Measurements from ENCODE around the gene MYT1.

MYT1 gene

GRCh38 chr20:64155258-64156135 is 8.8 kb upstream of the MYT1 start:
- no peak for ATAC-seq

DNA sequence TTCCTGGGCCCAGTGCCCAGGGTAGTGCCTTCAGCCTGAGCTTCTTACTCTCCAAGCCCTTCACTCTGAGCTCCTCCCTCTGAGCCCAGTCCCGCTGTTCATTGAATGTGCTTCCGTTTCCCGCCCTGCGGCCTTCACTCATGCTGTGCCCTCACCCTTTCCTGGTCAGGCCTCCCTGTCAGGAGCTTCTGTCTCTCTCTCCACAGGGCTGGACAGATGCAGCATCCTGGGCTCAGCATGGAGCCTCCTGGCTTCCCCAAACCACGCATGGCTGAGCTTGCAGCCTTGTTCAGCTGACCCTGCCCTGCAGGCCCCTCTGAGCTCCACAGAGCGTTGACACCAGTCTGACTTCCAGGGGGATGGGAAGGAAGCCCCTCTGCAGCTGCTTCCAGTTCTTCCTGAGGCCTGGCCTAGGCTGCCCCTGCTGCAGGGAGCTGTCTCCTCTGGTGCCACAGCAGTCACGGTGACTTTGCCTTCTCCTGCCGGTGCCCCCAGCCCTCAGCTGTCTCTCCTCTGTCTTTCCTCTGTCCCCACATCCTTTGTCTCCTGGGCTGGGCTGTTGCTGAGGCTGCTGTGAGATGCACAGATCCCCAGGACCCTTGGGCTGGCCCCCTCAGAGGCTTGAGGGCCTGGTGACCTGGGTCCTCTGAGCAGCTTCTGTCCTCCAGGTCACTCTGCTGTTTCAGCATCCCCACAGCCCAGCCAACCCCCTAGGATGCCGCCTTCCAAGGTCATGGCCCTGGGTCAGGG is 7.9 kb upstream of the MYT1 start:
- no peak for ATAC-seq

GRCh38 chr20:64156886-64157875 is 7.1 kb upstream of the MYT1 start:
- ATAC-seq = no peak

GRCh38 chr20:64157878-64158277 is 6.4 kb upstream of the MYT1 start:
- ATAC-seq = no peak

DNA sequence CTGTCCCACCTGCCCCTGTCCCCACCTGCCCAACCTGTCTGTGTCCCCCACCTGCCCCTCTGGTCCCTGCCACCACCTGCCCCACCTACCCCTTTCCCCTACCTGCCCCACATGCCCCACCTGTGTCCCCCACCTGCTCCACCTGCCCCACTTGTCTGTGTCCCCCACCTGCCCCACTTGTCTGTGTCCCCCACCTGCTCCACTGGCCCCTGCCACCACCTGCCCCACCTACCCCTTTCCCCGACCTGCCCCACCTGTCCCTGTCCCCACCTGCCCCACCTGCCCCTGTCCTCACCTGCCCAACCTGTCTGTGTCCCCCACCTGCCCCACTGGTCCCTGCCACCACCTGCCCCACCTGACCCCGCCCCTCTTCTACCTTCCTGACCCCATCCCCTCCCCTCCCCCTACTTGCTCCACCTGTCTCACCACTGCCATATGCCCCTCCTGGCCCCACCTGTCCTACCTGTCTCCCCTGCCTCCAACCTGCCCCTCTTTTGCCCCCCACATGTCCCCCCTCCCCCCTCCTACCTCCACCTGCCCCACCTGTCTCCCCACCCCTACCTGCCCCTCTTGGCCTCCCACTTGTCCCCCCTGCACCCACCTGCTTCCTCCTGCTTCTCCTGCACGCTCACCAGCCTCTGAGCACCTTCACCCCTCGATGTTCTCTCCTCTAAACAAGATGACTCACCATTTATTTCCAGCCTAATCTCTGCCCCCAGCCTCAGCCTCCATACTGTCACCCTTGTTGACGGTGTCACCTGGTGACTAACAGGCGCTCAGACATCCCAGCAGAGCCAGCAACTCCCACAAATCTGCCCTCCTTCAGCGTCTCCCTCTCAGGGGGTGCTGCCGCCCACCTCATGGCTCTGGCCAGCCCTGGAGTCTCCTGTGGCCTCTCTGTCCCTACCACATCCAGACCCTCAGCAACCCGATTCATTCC is 5.6 kb upstream of the MYT1 start:
- ATAC-seq = no peak

DNA sequence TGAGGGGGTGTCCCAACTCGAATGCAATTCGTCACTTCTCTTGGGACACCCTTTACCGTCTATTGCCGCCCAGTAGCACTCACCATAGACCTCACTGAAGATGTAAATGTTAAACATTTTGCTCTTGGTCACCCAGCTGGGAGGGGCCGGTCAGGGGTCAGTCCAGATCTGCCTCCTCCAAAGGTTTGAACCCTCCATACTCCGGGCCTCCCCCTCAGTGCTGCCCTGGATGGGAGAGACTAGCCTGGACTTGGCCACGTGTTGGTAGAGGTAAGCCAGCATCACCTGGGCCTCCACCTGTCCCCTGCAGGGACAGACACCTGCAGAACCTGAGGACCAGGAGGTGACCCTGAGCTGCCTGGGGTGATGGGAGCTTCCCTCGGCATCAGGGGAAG is 5.0 kb upstream of the MYT1 start:
- ATAC-seq = no peak

- no peak for ATAC-seq
These were observed 4.5 kb upstream of the MYT1 start for GRCh38 chr20:64159711-64160110.

- no peak for ATAC-seq
These were observed 4.1 kb upstream of the MYT1 start for GRCh38 chr20:64160118-64160517.

DNA sequence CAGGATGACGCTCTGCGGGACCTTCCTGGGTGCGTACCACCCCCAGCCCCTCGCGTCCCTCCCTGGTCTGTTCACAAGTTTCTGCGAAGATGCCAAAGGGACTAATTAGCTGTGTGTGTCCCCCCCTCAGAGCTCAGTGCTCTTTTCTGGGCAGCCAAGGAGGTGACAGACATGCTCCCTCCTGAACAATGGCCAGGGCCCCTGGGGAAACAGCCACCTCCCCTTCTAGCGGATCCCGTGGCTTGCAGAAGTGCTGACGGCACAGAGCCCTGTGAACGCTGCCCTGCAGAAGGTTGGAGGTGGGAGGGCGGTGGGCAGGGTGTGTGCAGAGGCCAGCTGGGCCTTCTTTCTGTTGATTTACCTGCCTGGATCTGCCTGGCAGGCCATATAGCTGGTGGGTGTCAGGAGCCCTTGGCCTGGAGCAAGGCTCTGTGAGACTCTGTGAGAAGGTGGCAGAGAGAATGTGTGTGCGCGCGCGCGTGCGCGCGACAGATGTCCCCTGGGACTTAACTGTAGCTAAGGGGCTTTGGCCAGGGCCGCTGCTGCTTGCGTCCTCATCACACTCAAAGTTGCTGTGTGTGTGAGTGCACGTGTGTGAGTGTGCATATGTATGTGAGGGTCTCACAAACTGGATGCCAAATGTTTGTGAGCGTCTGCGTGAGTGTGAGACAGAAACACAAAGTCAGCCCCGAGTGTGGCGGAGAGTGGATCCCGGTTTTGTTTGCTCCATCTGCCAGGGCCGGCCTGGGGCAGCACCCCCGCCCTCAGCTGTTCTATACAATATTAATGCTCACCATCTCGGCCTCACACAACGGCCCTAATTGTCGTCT is 3.5 kb upstream of the MYT1 start:
- no peak for ATAC-seq

DNA sequence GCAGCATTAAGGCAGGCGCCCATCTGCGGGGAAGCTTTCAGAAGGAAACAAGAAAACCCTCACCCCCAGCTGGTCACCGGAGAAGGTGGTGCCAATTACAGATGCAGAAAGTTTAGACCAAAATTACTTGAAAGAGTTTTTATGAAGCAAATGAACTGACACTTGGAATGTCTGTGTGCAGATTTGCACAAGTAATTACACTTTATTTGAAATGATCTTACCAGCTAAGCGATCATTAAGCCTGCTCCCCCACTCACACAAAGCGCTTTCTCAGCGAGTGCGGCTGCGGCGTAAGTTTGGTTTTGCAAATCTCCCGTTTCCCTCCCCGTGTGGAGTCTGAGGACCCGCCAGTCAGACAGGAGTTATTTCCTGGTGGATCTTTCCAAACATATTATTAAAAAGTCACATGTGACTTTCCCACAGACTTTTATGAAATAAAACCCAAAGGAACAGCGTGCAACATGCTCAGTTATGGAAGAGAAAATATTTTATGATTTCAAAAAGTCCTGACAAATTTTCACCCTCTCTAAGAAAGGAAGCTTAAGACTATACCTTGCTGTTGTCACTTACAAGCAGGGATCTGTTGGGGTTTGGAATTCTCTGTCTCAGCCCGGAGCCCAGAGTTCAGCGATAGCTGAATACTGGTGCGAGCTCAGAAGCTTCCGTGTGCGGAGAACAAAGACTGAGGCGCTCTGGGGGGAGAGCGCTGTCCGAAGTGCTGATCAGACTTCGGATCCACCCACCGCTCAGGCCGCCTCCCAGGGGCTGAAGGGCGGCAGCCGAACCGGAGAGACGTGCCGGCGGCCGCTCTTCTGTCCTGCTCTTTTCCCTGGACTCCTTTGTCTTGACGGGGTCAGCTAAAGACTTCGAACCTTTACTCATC is 2.7 kb upstream of the MYT1 start:
- ATAC-seq = no peak

DNA sequence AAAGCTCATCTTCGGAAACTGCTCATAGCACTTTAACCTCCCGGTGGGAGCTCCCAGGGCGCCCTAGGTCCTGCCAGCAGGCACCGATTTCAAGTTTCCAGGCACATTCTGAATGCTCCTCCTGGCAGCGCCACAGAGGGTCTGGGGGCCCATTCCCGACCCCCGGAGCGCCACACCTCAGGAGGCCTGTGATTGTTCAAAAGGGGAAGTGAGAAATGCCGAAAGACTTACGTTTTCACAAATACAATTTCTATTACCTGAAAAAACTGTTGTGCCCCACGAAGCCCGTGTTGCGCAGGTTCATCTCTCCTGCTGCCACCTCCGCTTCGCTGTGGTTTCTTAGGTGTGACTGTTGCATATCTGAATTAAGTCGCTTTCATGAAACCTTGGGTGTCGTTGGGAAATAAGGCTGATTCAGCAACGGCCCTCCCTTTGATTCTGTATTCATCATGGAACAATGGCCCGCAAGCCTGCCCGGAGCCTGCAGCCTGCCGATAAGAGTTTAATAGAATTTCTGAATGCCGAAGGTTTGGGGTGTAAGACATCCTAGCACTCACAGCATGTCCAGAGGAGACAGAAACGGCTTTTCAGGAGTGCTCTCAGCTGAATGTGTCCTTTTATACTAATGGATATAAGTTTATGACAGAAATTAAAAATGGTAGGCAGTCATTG is 1.9 kb upstream of the MYT1 start:
- ATAC-seq = no peak

- ATAC-seq = no peak
These were observed 503 bp upstream of the MYT1 start for GRCh38 chr20:64163776-64164122.

GRCh38 chr20:64165866-64166600 is 1.8 kb downstream of the MYT1 start:
- no peak for ATAC-seq

DNA sequence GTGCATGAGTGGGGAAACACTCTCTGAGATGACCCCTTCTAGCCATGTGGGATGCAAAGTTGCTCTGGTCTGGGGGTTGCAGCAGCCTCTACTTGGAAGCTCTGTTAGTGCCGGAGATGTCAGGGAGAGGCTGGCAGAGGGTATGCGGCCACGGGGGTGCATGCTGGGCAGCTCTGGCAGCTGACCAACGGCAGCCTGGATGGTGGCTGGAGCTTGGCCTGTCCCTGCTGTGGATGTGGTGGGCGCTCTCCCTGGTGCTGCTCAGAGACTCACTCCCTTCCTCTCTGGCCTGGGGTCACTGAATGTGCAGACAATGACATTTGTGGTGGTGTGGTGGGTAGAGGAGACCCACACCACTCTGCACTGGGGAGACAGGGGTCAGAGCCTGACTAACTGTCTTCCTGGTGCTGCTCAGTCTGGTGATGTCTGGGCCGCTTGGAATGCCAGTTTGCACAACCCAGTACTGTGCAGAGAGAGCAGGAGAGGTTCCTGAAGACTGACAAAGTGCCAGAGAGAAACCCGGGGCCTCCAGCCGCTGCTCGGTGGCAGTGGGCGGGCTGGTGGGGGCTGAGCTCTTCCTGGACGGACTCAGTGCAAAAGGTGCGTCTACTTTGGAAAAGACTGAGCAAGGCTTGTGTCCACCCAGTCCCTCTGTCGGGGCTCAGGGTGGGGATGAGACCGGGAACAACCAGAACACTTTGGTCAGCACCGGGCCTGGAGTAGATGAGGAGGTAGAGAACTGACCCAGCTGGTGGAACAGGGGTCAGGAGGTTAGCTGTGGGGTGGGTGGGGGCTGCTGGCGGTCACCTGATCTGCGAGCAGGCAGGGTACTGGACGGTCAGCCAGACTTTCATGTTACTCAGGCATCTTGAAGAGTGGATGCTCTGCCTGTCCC is 2.7 kb downstream of the MYT1 start:
- no peak for ATAC-seq

- no peak for ATAC-seq
These were observed 3.4 kb downstream of the MYT1 start for GRCh38 chr20:64167676-64168075.

DNA sequence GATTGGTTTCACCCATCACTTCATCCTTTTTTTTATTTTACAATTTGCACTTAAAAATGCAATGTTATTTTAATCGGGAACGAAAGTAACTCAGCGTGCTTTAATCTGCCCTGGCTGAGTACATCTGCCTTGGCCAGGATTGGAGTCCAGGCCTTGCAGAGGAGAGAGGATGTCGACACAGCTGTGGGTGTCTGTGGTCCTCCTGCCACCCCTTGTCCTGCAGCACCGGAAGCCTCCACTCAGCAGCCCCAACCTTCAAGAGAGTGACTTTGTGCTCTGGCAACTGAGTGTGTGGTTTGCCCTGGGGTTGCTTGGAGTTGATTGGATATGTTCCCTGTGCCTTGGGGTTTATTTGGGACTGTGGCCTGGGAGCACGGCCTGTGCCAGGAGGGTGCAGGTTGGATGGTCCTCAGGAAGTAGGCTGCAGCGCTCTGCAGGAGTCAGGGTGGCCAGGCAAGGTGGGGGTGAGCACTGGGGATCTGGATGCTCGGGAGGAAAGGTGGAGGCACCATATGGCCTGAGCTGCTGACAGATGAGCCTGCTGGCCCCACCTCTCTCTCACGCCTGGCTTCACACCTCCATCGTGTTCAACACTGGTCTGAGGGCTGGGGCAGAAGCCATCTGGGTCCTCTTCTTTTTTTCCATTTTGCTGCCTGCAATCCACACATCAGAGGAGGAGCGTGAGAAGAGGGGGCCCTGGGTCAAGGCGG is 4.3 kb downstream of the MYT1 start:
- ATAC-seq = no peak

DNA sequence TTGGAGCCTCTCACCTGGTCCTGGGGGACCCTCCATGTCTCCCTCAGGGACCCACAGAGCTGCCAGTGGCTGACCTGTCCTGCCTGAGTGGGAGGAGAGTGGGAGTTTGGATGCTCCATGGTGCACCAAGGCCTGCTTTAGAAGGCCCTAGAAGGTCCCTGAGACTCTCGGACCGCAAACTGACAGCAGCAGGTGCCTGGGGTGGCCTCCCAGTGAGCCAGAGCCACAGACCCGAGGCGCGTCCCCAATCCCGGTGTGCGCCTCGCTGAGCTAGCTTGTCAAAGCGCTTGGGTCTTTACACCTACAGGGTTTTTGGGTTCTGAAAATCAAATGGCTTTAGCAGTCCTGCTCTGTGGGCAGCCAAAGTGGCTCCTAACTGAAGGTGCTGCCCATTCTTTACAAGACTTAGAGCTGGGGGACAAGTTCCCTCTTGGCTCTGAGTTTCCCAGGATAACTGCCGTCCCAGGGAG is 4.9 kb downstream of the MYT1 start:
- no peak for ATAC-seq

All from activated CD4-positive, CD25-positive, alpha-beta regulatory T cell treated with anti-CD3 and anti-CD28 coated beads, Interleukin-2, amount 50 U/mL, for 24 hours (primary cell).